NCI-H1105 (cell line): ENCODE data around the gene PLA2G2A.
"Not testable (repeated sequence)": the region's sequence is repeated elsewhere in the genome, so short reads cannot be mapped to it uniquely, and the experiment has no call there.

Experiments
- DNase-seq: peaks from one replicate; lab custom pipeline; 2025; lab: John Stamatoyannopoulos, UW

PLA2G2A gene

GRCh38 chr1:19979494-19979977 is at the start of gene PLA2G2A:
TSS of gene PLA2G2A (minus strand) at chr1:19979618. CDS start at chr1:19978773, 845 bp downstream.
- no peak for DNase-seq

DNA sequence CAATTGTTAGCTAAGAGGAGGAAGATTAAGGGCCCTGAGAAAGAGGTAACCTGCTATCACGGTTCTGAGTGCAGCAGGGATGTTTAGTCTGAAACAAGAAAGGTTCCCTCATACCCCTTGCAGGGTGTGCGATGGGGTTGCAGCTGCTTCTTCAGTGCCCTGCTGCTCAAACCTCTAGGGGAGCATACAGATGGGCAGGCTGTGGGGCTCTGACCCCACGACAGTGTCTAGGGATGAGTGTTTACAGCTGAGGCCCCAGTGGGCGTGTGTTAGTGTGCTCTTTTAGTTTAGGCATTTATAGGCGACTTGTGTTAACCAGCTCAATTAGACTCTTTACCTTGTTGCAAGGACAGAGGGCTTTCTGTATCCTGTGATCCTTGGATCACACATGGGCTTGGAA is 49.3 kb upstream of the PLA2G2A start:
- no peak for DNase-seq

GRCh38 chr1:20028125-20028524 is 48.7 kb upstream of the PLA2G2A start:
- DNase-seq, result no peak

DNA sequence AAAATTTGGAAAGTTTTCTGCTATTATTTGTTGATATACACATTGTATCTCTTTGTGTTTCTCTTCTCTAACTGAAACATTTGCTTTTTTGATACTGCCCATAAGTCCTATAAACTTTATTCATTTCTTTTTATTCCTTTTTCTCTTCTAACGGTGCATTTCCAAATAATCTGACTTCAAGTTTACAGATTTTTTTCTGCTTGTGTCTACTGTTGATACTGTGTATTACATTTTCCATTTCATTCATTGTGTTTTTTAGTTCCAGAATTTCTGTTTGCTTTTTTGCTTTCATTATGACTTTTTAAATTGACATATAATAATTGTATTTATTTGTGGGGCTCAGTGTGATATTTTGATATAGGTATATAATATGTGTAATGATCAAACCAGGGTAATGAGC is 38.3 kb upstream of the PLA2G2A start:
- DNase-seq, result no peak

GRCh38 chr1:20014153-20014552 is 34.7 kb upstream of the PLA2G2A start:
- DNase-seq, result no peak

- no peak for DNase-seq
Measured at GRCh38 chr1:20010016-20010415, 30.6 kb upstream of the PLA2G2A start.

GRCh38 chr1:20009212-20009611 is 29.8 kb upstream of the PLA2G2A start:
- DNase-seq, result no peak

GRCh38 chr1:20008391-20008841 is 29.0 kb upstream of the PLA2G2A start:
- DNase-seq, result no peak

- DNase-seq, result not testable (repeated sequence)
Measured at GRCh38 chr1:19998823-19999222, 19.4 kb upstream of the PLA2G2A start.

- DNase-seq, result no peak
Measured at GRCh38 chr1:19990689-19991088, 11.3 kb upstream of the PLA2G2A start.

DNA sequence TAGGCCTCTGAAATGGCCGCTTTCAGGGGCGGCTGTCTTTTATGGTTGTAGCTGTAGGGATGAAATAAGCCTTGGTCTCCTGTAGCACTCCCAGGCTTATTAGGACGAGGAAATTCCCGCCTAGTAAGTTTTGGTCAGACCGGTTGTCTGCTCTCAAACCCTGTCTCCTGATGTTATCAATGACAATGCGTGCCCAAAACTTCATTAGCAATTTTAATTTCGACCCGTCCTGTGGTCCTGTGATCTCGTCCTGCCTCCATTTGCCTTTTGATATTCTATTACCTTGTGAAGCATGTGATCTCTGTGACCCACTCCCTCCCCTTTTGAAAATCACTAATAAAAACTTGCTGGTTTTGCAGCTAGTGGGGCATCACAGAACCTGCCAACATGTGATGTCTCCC is 10.8 kb upstream of the PLA2G2A start:
- DNase-seq, result not testable (repeated sequence)

GRCh38 chr1:19988267-19989006 is 9.0 kb upstream of the PLA2G2A start:
- DNase-seq, result no peak

GRCh38 chr1:19987719-19988118 is 8.3 kb upstream of the PLA2G2A start:
- DNase-seq, result no peak

DNA sequence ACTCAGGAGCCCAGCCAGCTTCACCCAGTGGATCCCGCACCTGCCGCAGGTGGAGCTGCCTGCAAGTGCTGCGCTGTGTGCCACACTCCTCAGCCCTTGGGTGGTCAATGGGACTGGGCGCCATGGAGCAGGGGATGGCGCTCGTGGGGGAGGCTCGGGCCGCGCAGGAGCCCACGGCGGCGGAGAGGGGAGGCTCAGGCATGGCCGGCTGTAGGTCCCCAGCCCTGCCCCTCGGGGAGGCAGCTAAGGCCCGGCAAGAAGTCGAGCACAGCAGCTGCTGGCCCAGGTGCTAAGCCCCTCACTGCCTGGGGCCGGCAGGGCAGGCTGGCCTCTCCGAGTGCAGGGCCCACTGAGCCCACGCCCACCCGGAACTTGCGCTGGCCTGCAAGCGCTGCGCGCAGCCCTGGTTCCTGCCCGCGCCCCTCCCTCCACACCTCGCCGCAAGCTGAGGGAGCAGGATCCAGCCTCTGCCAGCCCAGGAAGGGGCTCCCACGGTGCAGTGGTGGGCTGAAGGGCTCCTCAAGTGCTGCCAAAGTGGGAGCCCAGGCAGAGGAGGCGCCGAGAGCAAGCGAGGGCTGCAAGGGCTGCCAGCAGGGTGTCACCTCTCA is 5.1 kb upstream of the PLA2G2A start:
- not testable (repeated sequence) for DNase-seq

- DNase-seq, result no peak
Measured at GRCh38 chr1:19981507-19982312, 2.3 kb upstream of the PLA2G2A start.

DNA sequence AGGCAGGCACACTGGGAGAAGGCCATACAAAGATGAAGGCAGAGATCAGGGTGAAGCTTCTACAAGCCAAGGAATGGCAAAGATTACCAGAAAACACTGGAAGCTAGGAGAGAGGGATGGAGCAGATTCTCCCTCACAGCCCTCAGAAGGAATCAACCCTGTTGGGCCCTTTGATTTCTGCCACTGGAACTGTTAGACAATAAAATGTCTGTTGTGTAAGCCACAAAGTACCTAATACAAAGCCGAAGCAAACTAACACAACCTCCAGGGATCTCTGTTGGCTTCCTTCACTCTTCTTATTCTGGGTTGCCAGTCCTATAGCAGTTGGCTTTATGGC is 1.7 kb upstream of the PLA2G2A start:
- DNase-seq, result no peak

DNA sequence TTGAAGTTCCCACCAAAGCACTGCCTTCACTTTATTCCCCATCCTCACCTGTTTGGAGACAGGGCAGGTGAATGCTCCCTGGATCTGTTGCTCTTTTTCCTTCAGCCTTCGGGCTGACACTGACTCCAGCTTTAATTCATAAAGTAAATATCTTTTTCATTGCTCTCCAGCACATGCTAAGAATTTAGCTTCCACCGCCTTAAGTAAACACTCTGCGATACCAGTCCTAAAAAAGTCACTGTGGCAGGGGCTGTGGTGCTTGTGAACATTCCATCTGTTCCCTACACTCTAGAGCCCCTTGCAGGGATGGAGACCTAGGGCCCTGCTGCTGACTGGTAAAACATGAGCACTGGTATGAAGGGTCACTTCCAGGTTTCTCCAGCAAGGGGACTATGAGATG is 896 bp upstream of the PLA2G2A start:
- no peak for DNase-seq

- no peak for DNase-seq
Measured at GRCh38 chr1:19978143-19978542, 1.3 kb downstream of the PLA2G2A start.

DNA sequence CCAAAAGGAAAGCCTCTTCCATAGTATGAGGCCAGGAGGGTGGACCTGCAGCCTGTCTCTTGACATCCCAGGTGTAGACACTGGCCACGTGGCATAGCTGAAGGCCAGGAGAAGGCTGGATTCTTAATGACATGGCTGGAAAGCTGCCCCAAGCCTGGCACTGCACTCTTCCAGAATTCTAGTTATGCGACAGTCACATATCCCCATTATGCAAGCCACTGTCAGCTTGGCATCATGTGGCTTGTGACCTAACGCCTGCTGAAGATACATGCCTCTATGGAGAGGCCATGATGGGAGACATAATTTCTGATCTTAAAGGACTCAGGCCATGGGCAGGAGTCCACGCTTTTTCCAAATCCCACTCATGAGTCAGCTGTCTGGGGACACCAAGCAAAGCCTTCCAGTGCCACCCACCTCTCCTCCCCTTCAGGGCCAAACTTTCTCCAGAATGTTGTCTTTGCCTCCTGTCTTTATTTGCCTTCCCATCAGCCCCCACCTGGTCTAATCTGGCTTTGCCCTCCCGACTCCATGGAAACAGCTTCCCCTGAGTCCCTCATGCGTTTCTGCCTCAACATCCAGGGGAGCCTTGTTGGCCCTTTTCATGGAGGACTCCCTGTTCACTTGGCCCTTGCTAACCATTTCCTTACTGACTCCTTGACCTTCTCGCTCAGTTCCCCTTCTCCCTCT is 3.0 kb downstream of the PLA2G2A start:
- no peak for DNase-seq

- DNase-seq, result no peak
Measured at GRCh38 chr1:19975423-19976193, 3.8 kb downstream of the PLA2G2A start.

DNA sequence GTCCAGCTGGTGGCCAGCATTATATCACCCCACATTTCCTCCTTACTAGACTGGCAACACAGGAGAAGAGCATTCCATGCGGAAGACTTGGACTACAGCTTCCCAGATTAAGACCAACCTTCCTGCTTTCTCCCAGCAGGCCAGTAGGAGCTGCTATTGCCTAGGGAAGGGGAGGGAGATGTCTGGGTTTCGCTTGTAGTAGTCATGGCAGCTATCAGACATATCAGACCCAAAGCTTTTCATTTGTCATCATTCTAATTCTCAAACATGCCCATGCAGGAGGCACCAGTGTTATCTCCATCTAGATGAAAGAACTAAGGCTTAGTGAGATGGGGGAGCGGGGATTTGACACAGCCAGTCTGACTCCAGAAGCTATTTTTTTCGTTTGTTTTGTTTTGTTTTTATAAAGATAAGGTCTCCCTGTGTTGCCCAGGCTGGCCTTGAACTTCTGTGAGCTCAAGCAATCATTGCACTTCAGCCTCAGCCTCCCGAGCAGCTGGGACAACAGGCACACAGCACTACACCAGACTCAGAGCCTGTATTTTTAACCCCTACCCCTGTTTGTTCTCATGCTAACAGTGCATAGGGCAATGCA is 4.5 kb downstream of the PLA2G2A start:
- DNase-seq, result peak; percentile 7
